Suppressor macrophage treated with lipopolysaccharide for 1 hour (primary cell): ENCODE results near the gene KCTD15.

ENCODE experiments used
- DNase-seq, 3 donors: peaks; one replicate each; pipeline ENCODE4 v3.0.0-alpha.2; 2020 to 2022

The KCTD15 gene

DNA sequence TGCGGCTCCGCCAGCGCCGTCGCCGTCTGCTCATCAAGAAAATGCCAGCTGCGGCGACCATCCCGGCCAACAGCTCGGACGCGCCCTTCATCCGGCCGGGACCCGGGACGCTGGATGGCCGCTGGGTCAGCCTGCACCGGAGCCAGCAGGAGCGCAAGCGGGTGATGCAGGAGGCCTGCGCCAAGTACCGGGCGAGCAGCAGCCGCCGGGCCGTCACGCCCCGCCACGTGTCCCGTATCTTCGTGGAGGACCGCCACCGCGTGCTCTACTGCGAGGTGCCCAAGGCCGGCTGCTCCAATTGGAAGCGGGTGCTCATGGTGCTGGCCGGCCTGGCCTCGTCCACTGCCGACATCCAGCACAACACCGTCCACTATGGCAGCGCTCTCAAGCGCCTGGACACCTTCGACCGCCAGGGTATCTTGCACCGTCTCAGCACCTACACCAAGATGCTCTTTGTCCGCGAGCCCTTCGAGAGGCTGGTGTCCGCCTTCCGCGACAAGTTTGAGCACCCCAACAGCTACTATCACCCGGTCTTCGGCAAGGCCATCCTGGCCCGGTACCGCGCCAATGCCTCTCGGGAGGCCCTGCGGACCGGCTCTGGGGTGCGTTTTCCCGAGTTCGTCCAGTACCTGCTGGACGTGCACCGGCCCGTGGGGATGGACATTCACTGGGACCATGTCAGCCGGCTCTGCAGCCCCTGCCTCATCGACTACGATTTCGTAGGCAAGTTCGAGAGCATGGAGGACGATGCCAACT lies 24.4 kb upstream of the KCTD15 start:
- DNase-seq: no peak

DNA sequence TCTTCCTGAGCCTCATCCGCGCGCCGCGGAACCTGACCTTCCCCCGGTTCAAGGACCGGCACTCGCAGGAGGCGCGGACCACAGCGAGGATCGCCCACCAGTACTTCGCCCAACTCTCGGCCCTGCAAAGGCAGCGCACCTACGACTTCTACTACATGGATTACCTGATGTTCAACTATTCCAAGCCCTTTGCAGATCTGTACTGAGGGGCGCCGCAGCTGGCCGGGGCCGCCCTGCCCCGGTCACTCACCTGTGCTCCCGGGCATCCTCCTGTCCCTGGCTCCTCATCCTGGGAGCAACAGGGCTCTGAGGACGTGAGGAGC lies 23.9 kb upstream of the KCTD15 start:
- no peak for DNase-seq

DNA sequence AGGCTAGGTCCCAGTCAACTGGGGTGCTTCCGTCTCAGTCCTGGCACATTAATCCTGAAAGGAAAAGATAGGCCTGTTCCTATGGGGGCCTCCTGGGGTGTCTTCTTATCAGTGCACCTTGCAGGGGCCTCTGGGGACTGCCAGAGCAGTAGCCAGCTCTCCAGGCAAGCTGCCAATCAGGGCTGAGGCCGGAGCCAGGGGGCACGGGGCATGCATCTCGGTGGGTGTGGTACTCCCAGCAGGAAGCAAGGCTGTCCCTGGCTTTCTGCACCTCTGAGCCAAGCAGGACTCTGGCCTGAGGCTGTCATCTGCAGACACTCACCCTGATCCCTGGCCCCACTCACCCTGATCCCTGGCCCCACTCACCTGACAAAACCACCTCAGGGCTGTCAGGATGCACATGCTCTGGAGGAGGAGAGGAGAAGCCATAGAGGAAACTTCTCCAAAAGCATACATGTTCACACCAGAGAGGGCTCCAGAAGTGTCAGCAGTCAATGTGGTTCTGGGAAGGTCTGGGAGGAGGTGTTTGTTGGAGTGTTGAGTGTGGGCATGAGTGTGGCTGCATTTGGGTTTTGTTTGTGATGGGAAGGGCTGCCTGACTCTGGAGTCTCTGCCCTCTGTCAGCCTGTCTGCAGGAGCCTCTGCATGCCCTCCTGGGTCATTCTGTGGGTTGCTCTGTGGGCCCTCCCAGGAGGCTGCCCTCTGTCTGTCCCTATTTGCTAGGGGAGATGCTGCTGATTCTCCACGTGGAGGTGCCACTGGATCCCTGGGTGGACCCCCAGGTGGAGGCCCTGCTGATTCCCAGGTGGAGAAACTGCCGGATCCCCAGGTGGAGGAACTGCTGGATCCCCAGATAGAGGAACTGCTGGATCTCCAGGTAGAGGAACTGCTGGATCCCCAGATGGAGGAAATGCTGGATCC lies 22.7 kb upstream of the KCTD15 start:
- DNase-seq: no peak

DNA sequence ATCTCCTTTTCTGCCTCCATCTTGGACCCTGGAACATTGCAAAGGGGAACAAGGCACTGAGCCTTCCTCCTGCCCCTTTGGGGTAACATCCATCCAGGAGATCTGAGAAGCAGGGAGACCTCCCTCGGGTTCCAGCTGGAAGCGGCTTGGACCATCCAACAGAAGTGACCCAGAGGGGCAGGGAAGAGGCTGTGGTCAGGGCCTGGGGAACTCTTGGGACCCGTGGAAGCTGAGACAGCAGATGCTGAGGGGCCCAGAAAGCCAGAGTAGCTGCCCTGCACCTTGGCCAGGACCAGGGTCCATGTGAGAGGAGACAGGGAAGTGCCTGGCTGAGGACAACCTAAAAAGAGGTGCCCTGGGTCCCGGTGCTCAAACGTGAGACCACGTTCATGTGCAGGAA lies 21.9 kb upstream of the KCTD15 start:
- DNase-seq: no peak

DNA sequence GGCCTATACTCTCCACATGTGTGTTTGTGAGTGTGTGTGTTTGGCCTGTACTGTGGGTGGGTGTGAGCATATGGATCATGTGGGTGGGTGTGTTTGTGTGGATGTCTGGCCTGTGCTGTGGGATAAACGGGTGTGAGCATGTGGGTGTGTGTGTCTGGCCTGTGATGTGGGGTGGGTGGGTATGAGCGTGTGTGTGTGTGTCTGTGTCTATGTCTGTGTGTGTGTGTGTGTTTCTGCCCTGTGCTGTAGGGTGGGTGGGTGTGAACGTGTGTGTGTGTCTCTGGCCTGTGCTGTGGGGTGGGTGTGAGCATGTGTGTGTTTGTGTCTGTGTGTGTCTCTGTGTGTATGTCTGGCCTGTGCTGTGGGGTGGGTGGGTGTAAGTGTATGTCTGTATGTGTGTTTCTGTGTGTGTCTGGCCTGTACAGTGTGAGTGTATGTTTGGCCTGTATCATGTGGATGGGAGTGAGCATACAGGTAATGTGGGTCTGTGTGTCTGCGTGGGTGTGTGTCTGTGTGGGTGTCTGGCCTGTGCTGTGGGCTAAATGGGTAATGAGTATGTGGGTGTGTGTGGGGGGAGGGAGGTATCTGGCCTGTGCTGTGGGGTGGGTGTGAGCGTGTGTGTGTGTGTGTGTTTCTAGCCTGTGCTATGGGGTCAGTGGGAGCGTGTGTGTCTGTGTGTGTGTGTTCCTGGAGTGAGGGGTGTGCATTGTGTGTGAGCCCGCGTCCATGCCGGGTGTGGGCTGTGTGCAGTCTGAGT lies 20.8 kb upstream of the KCTD15 start:
- DNase-seq: no peak

DNA sequence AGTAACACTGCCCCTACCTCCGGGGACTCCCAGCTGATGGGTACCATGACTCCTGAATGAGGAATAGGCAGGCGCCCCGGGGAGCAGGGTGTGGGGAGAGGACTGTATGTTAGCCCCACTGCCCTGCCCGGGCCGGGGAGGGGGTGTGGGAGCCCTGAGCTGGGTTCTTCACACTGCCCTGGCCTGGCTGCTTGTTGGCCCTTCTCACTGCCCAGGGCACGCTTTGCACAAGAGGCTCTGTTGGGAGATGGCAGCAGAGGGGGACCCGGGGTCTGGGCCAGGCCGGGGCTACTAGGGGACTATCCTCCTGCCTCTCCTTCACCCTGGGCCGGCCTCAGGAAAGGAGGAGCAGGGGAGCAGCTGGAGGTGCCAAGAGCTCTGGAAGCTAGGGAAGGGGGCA lies 19.3 kb upstream of the KCTD15 start:
- DNase-seq: no peak

DNA sequence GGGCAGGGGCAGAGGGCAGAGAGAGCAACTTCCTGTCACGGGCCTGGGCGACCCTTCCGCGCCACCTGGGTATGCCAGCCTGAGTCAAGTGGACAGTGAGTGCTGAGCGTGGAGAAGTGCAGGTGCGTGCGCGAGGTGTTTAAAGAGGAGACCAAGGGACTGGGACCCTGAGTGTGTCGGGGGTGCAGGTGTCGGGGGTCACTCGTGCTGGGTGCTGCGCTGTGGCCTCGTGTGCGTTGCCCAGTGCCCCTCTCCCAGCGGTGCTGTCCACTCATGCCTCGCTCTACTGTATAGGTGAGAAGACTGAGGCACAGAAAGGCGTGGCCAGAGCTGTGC lies 18.9 kb upstream of the KCTD15 start:
- DNase-seq: no peak

DNA sequence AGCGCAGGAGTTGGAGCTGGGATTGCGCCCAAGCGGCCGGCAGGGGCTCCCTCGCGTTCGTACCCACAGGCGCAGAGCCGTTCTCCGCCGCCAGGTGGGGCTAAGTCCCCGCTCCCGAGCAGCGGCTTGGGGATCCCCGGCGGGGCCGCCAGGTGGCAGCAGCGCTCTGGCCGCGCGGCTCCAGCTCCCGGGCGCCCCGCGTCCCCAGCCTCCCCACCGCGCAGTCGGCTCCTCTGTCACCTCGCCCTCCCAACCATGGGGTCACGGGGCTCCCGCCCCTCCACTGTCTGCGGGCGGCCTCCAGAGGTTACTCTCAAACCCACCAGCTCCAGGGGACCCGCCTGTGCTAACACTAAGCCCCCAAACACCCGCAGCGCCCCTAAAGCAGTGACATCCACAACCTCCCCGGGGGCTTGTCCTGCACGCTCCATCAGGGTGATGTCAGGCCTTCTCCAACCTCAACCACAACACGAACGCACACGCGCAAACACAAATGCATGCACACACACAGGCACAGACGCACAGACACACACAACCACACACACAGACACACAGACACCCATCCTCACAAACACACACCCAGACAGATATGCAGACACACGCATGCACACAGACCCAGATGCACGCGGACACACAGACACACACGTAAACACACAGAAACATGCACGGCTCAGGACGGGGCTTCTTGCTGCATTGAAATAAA lies 18.4 kb upstream of the KCTD15 start:
- DNase-seq: peak; percentile 85 to 95 (median 93)

DNA sequence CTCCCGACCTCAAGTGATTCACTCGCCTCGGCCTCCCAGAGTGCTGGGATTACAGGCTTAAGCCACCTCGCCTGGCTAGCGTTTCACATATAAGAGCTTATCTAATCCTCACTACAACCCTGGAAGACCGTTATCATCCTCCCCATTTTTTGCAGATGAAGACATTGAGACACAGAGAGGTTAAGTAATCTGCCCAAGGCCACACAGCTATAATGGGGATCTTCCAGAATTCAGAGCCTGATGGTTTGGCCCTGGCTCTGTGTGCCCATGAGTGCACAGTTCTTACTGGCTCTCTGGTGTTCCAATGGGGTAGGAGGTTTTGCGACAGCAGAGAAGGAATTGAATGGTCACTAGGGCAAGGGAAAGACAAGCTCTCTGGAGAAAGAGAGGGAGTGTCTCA lies 16.8 kb upstream of the KCTD15 start:
- no peak for DNase-seq

DNA sequence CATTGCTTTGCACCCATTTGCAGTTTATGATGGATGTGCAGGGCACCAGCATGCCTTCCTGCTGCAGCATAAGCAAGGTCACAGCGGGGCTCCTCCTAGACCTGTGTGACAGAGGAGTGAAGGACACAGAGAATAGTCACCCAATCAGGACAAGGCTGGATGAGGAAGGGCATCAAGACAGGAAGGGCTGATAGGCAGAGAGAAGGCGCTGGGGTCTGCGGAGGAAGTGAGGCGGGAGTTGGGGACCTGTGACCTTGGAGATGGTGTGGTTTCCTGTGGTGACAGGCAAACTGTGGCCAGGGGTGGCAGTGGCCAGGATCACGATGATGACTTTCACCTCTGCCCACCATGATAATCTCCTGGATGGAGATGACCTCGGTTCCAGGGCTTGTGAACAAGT lies 16.4 kb upstream of the KCTD15 start:
- DNase-seq: no peak

DNA sequence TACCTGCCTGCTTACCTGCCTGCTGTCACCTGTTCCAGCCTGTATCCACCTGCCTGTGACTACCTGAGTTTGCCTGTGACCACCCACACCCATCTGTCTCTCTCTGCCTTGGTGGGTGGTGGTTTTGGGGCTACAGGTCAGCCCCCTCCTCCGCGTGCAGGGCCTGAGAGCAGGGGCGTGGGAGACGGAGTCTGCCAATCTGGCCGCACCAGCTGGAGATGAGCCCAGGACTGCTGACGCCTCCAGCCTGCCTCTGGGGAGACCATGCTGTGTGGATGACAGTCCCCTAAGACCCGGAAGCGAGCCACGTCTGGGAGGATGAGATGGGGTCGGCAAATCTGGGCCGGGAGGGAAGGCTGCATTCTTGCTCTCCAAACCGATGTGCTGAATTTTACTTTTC lies 15.9 kb upstream of the KCTD15 start:
- DNase-seq: no peak

DNA sequence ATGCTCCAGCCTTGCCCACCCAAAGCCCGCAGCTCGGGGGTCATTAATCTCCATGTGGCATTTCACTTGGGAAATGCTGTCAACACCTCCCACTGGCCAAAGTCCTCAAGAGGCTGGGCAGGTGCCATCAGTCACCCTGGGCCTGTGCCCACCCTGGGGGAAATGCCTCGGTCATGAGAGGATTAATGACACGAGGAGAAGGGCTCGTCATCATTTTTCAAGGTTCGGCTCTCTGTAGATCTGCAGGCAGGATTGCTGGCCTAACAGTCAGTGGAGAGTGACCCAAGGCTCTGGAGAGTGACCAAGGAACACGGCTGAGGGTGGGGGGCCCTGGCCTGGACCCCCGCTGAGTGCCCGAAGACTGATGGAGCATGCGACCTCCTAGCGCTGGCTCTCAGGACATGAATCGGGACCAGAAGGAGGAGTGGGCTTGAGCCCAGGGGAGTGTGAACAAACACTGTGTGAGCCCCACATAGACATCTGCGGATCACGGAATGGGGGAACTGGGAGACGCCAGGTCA lies 15.2 kb upstream of the KCTD15 start:
- DNase-seq: no peak

DNA sequence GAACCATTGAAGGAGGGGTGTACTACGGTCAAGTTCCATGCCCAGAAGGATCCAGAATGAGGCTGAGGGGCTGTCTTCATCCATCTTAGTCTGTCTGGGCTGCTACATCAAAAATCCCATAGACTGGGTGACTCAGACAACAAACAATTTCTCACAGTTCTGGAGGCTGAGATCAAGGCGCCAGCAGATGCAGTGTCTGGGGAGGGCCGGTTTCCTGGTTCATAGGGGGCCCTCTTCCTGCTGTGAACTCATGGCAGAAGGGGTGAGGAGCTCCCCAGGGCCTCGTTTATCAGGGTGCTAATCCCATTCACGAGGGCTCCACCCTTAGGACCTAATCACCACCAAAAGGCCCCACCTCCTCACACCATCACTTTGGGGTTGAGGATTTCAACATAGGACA lies 14.7 kb upstream of the KCTD15 start:
- no peak for DNase-seq

DNA sequence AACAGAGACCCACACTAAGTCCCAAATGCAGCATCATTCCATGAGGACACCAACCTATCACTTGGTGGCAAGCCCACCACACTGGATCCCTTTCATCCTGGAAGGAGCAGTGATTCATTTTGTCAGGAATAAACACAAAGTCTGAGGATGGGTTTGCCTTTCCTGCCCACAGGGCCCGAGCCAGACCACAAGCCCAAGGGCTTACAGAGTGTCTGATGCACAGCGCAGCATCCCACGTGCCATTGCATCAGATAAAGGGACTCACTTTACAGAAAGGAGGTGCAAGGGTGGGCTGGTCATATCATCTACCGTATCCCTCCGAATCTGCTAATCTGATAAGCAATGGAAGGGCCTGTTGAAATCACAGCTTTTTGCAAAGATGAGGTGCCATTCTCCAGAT lies 12.2 kb upstream of the KCTD15 start:
- no peak for DNase-seq

DNA sequence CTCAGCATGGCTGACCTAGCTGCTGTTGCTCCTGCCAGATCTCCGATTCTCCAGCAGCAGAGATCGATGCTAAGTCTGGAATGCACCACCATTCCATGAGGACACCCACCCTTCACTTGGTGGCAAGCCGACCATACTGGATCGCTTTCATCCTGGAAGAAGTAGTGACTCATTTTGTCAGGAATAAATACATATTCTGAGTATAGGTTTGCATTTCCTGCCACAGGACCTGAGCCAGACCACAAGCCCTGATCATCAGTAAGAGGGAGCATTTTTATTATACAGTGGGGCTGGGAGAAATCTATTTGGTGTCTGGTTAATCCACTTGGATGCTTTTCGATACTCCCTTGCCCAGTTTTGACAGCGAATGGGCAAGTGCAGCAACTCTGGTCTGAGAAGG lies 10.9 kb upstream of the KCTD15 start:
- DNase-seq: no peak

DNA sequence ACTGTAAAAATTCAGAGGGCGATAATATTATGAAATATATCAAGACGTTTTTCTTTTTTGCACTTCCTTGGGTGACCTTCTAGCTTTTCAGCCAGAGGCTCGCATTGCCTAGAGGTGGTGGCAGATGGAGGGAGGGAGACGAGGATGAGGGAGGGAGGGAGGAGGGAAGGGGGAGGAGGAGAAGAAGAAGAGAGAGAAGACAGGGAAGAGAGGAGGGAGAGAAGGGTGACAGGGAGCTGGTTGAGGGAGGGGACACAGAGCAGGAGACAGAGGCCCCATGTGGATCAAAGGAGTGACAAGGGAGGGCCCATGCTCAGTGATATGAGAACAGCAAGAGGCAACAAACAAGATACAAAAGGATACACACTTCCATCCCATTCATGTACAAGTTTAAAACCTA lies 8.0 kb upstream of the KCTD15 start:
- DNase-seq: no peak

DNA sequence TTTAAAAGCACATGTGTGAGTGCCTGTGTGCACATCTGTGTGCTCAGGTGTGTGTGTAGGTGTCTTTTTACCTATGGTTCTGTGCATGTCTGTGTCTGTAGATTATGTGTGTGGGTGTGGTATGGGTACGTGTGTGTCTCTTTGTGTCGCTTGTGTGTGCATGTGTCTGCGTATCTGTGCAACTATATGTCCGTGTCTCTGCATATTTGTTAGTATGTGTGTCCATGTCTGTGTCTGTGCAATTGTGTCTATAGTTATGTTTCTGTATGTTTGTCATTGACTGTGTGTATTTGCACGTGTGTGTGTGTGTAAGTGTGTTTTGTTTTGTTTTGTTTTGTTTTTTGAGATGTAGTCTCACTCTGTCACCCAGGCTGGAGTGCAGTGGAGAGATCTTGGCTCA lies 7.3 kb upstream of the KCTD15 start:
- DNase-seq: no peak

DNA sequence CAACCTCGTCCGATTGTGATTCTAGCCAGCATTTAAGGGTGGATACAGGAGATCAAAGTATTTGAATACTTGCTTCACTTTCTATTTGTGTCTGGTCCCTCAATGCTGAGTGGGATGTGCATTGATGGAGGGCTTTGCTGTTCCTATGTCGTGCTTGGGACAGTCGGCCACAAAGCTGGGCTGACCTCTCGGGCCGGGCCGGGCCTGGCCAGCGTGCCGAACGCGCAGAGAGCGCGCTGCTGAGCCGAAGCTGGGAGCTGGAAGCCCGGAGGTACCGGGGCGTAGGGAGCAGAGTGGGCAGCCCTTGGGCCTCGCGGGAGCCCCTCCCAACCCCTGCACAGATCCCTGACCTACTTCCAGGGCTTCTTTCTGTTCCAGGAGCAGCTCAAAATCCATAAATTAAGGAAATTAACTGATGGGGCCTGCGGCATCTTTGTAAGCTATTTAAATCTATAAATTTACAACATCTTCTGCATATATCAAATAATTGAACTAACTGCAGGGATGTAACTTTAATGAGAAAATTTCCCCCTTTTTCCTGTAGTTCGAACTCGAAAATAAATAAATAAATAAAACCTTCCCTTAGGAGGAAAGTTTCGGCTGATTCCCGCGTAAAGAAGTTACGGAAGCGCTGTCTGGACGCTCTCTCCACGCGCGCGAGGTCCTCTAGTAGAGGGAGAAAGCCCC lies 1.8 kb upstream of the KCTD15 start:
- DNase-seq: no peak

DNA sequence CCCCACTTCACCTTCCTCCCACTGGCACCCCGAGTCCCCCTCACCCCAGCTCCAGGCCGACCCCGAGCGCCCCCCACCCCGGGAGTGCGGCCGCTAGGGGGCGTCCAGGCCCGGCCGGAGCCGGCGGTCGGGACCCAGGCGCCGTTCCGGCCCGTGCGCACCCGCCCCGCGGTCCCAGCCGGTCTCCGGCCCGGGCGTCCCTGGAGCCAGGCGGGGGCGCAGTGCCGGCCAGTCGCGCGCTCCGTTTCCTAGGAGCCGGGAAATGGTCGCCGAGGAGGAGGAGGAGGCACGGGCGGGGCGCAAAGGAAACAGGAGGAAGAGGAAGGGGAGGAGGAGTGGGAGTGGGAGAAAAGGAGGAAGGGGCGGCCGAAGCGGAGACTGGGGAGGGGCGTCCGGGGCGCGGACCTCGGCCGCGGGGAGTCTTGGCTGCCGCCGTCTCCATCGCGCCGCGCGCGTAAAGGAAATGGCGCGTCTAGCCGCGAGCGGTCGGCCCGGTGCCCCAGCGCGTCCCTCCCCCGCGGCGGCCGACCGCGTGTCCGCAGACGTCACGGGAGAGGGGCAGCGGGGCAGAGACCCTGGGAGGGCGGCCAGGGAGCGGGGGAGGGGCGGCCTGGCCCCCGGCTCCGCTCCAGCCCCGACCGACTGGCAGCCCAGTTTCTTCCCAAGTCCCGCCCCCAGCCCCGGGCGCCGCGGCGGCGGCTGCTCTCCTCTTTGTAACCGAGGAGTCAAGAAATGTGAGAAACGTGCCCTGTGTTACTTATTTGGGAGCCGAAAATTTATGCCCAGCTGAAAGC lies 1.1 kb upstream of the KCTD15 start:
- peak; percentile 84 to 95 (median 93) for DNase-seq

DNA sequence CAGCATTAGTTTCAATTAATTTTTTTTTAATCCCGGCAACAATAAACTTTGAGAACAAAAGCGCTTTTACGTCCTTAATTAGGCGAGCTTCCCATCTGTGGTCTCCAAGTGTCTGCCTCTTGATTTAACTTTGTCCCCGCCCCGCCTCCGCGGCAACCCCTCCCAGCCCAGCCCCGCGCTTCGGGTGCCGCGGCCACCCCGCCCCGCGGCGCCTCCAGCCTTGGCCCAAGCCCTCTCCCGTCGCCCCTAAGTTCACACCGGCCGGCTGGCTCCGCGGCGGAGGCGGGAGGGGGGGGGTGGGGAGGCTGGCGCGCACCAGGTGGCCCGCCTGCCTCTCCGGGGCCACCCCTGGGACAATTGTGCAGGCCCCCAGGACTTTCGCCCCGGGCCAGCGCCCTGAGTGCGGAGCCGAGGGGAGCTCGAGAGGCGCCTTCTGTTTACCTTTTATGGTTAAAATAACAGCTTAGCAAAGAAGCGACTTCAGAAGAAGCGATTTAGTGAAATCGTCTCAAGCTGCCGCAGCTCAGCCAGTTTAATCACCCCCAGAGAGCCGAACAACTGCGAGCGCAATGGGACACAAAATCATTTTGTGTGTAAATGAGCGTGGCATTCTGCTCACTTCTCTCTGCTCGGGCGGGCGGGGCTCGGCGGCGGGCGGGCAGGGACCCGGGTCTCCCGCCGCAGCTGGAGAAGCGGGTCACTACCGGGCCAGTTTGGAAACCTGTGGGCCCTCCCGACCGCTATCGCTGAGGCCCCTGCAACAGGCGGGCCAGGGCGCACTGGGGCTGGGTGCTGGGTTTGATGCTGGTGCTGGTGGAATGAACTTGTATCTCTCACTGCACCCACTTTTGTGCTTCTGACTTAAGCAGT lies 1.4 kb downstream of the KCTD15 start:
- DNase-seq: peak; percentile 19 to 42 (median 37)
